Hepatocyte (in vitro differentiated cells): ENCODE measurements around the gene INTS6. TPM values are rescaled to one million over a fixed set of nuclear protein-coding genes. Genes with fewer than 3 reads are reported as not detected.

Source experiments
- DNase-seq: peaks from one replicate; pipeline ENCODE4 v3.0.0-alpha.2; 2016; ENCODE audit warnings: low spot score
- H2AFZ ChIP-seq: fragments of 200-600 bp; sonication (generic); 2 replicates; pipeline ENCODE4 v1.6.0; 2016; ENCODE audit warnings: antibody characterized with exemption, mild to moderate bottlenecking
- H3K27ac ChIP-seq: fragments of 200-600 bp; sonication (generic); 2 replicates; pipeline ENCODE4 v1.5.1; 2016; ENCODE audit warnings: mild to moderate bottlenecking
- H3K27me3 ChIP-seq: fragments of 200-600 bp; sonication (generic); 2 replicates; pipeline ENCODE4 v1.6.1; 2016
- H3K36me3 ChIP-seq: fragments of 200-600 bp; sonication (generic); replicated peaks from 2 replicates; pipeline ENCODE4 v1.5.1; 2016; ENCODE audit warnings: low read depth; ENCODE audit not compliant: insufficient read depth
- H3K4me1 ChIP-seq: fragments of 200-600 bp; sonication (generic); 2 replicates; pipeline ENCODE4 v1.5.1; 2016; ENCODE audit warnings: mild to moderate bottlenecking, moderate library complexity; ENCODE audit not compliant: insufficient read depth
- H3K4me2 ChIP-seq: fragments of 200-600 bp; sonication (generic); 2 replicates; pipeline ENCODE4 v1.6.0; 2016
- H3K4me3 ChIP-seq: fragments of 200-600 bp; sonication (generic); 2 replicates; pipeline ENCODE4 v1.5.1; 2016; ENCODE audit warnings: mild to moderate bottlenecking
- H3K79me2 ChIP-seq: fragments of 200-600 bp; sonication (generic); 2 replicates; pipeline ENCODE4 v1.6.0; 2017; ENCODE audit warnings: mild to moderate bottlenecking
- H3K9me2 ChIP-seq: fragments of 200-600 bp; sonication (generic); replicated peaks from 2 replicates; pipeline ENCODE4 v1.6.0; 2017; ENCODE audit warnings: mild to moderate bottlenecking; ENCODE audit not compliant: insufficient read depth
- H3K9me3 ChIP-seq: fragments of 200-600 bp; sonication (generic); 2 replicates; pipeline ENCODE4 v1.5.1; 2016; ENCODE audit warnings: low read depth, mild to moderate bottlenecking
- H4K20me1 ChIP-seq: fragments of 200-600 bp; sonication (generic); 2 replicates; pipeline ENCODE4 v1.6.0; 2016; ENCODE audit warnings: mild to moderate bottlenecking; ENCODE audit not compliant: insufficient read depth, poor library complexity, severe bottlenecking
- EZH2 ChIP-seq: fragments of 200-600 bp; sonication (generic); IDR thresholded peaks from 2 replicates; pipeline ENCODE4 v1.6.1; 2016; ENCODE audit warnings: antibody characterized with exemption, mild to moderate bottlenecking, borderline replicate concordance
- EZH2phosphoT487 ChIP-seq: fragments of 200-600 bp; sonication (generic); IDR thresholded peaks from one replicate; pipeline ENCODE4 v1.6.1; 2018; ENCODE audit warnings: antibody characterized with exemption, mild to moderate bottlenecking, low read depth, moderate library complexity; ENCODE audit not compliant: unreplicated experiment, severe bottlenecking
- WGBS: methylation state at CpG from one replicate; pipeline ENCODE4 v1.1.6; 2016; ENCODE audit warnings: low lambda C conversion rate; ENCODE audit errors: missing lambda C conversion rate; 5-methylcytosine and 5-hydroxymethylcytosine counted together
- polyA plus RNA-seq: library from polyadenylated mRNA; unstranded; fragments of >200 nt; fragmentation: Nextera tagmentation; extraction: Ambion mirVana; gene quantifications from 2 replicates; pipeline ENCODE4 v1.2.1, GENCODE V29; 2016
- total RNA-seq: library from RNA; depleted of rRNA; stranded (reverse); fragments of >200 nt; gene quantifications from 2 replicates; pipeline ENCODE4 v1.2.3, GENCODE V29; 2014
- TF ChIP-seq, protein P1 (sequence below): fragments of 200-600 bp; sonication (generic); IDR thresholded peaks from 2 replicates; pipeline ENCODE4 v1.5.1; 2016; ENCODE audit warnings: antibody characterized with exemption, mild to moderate bottlenecking; ENCODE audit not compliant: poor library complexity

INTS6 gene
- total and polyA plus RNA-seq, 2 experiments from 2014 or later, result 28.5 to 51.2 TPM

DNA sequence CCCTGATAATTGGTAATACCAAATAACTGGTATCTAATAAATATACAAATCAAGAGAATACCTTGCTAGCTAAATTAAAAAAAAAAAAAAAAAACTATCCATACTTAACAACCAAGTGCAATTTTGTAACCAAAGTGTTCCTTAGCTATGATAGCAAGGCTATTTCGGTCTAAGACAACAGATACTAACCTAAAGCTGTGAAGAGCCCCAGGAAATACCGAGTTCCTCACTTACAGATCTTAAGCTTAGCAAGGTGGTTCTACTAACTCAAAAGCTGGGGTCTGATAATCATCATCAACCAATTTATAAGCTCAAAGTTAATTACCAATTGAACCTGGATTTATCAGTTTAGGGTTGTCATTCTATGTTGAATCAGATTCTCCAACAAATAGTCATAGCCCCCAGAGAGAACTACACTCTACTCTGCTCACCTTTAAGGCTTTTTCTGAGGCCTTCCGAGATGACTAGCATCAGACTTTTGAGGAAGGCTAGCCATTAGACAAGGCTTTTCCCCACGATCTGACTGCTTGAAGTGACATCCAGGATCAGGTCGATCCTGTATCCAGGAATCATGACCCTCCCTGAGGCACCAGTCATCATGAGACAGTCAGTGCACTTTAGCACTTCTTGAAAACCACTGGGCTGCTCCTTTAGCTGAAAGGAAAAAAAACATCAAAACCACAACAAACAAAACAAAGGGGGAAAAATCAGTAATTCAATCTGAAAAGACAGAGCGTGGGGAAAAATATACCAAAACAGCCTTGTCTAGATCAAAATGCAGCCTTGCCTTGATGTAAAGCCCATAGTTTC, 31.9 kb downstream of the INTS6 start:
- Histone ChIP-seq H3K4me3 (no peak overlapping the region), H3K27me3 (no peaks in the 10 kb centered on the region), H3K36me3 (no peaks in the 10 kb centered on the region), H3K9me2 (no peaks in the 10 kb centered on the region), H3K79me2 (peaks cover 96% of the 10 kb centered on the region), H3K27ac (no peak overlapping the region), H3K9me3 (no peaks in the 10 kb centered on the region), H3K4me1 (peaks cover 7% of the 10 kb centered on the region), H2AFZ (no peak overlapping the region), H3K4me2 (no peak overlapping the region), H4K20me1 (peaks cover 27% of the 10 kb centered on the region)
- WGBS, result 82% methylated on average over 6 of the region's 6 CpGs
- no peak for TF ChIP-seq EZH2
- TF ChIP-seq, protein P1, sequence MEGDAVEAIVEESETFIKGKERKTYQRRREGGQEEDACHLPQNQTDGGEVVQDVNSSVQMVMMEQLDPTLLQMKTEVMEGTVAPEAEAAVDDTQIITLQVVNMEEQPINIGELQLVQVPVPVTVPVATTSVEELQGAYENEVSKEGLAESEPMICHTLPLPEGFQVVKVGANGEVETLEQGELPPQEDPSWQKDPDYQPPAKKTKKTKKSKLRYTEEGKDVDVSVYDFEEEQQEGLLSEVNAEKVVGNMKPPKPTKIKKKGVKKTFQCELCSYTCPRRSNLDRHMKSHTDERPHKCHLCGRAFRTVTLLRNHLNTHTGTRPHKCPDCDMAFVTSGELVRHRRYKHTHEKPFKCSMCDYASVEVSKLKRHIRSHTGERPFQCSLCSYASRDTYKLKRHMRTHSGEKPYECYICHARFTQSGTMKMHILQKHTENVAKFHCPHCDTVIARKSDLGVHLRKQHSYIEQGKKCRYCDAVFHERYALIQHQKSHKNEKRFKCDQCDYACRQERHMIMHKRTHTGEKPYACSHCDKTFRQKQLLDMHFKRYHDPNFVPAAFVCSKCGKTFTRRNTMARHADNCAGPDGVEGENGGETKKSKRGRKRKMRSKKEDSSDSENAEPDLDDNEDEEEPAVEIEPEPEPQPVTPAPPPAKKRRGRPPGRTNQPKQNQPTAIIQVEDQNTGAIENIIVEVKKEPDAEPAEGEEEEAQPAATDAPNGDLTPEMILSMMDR, result no peak
- no peak for DNase-seq

DNA sequence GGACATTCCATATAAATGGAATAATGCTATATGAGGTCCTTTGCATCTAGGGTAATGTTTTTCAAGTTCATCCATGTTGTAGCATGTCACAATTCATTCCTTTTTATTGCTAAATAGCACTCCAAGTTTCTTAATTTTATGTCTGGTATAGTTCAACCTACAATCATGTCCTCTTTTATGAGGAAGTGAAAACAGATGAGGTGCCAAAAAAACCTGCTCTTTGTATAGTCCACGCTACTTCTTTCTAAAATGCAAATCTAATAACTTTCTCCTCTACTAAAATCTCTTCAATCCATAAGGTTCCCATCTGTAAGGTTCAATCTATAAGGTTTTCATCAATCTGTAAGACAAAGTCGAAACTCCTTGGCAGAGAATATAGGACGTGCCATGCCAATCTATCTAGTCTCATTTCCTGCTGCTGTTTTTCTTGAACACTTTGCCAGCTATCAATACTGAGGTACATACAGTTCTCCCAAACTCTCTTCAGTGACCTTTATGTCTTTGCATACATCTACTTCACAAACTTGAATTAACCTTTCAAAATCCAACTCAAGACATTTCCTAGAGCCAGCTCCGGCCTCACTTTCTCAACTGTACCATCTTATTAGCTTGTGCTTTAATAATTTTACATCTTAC, 33.7 kb downstream of the INTS6 start:
- H3K27me3 ChIP-seq, result no peaks in the 10 kb centered on the region
- peaks cover 14% of the 10 kb centered on the region for H4K20me1 ChIP-seq
- H2AFZ ChIP-seq, result no peak overlapping the region
- no peak overlapping the region for H3K27ac ChIP-seq
- WGBS, result 97% methylated on average over 4 of the region's 4 CpGs
- no peaks in the 10 kb centered on the region for H3K36me3 ChIP-seq
- H3K9me3 ChIP-seq, result no peaks in the 10 kb centered on the region
- peaks cover 4% of the 10 kb centered on the region for H3K4me1 ChIP-seq
- no peaks in the 10 kb centered on the region for H3K9me2 ChIP-seq
- no peak overlapping the region for H3K4me3 ChIP-seq
- no peak for TF ChIP-seq EZH2phosphoT487
- TF ChIP-seq, protein P1, result no peak
- TF ChIP-seq EZH2, result no peak
- no peak overlapping the region for H3K4me2 ChIP-seq
- H3K79me2 ChIP-seq, result peaks cover 96% of the 10 kb centered on the region
- no peak for DNase-seq

GRCh38 chr13:51417716-51418115, 35.1 kb downstream of the INTS6 start:
- H3K9me3 ChIP-seq, result no peaks in the 10 kb centered on the region
- no peak overlapping the region for H3K27ac ChIP-seq
- H3K9me2 ChIP-seq, result no peaks in the 10 kb centered on the region
- H4K20me1 ChIP-seq, result peaks cover 2% of the 10 kb centered on the region
- H3K4me3 ChIP-seq, result no peak overlapping the region
- 86% methylated on average over 4 of the region's 4 CpGs for WGBS
- TF ChIP-seq, protein P1, result no peak
- no peak for TF ChIP-seq EZH2phosphoT487
- TF ChIP-seq EZH2, result no peak
- H3K36me3 ChIP-seq, result no peaks in the 10 kb centered on the region
- no peak for DNase-seq
- H2AFZ ChIP-seq, result no peak overlapping the region
- H3K4me2 ChIP-seq, result no peak overlapping the region
- H3K4me1 ChIP-seq, result peaks cover 2% of the 10 kb centered on the region
- H3K27me3 ChIP-seq, result no peaks in the 10 kb centered on the region
- peaks cover 92% of the 10 kb centered on the region for H3K79me2 ChIP-seq
